ENCODE measurements around the gene DEFB132. TPM values are rescaled to one million over a fixed set of nuclear protein-coding genes. Genes with fewer than 3 reads are reported as not detected.
"Not testable (repeated sequence)": the region's sequence is repeated elsewhere in the genome, so short reads cannot be mapped to it uniquely, and the experiment has no call there.

Gene DEFB132
- total RNA-seq, 2 donors from 2014 or later: not detected

DNA sequence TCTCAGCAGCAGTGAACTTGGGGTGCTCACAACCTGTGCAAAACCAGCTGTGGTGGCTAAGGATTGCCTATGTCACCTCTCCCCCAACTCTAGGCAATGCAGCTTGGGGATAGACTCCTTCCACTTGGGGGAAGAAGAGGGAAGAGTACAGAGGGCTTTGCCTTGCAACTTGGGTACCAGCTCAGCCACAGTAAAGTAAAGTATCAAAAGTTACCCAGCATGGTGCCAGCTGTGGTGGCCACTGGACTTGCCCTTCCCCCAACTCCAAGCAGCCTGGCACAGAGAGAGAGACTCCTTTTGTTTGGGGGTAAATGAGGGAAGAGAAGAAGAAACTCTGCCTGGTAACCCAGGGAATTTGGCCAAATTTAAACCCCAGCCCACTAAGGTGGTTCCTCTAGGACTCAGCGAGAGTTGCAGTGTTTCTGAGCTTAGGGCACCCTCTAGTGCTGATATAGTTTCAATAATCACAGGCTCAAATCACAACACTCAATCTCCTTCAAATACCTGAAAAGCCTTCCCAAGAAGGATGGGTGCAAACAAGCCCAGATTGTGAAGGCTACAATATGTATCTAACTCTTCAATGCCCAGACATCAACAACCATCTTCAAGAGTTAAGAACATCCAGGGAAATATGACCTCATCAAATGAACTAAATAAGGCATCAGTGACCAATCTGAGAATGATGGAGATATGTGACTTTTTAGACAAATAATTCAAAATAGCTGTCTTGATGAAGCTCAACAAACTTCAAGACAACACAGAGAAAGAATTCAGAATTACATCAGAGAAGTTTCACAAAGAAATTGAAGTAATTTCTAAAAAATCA, 38.0 kb upstream of the DEFB132 start:
- TF ChIP-seq, protein P1, sequence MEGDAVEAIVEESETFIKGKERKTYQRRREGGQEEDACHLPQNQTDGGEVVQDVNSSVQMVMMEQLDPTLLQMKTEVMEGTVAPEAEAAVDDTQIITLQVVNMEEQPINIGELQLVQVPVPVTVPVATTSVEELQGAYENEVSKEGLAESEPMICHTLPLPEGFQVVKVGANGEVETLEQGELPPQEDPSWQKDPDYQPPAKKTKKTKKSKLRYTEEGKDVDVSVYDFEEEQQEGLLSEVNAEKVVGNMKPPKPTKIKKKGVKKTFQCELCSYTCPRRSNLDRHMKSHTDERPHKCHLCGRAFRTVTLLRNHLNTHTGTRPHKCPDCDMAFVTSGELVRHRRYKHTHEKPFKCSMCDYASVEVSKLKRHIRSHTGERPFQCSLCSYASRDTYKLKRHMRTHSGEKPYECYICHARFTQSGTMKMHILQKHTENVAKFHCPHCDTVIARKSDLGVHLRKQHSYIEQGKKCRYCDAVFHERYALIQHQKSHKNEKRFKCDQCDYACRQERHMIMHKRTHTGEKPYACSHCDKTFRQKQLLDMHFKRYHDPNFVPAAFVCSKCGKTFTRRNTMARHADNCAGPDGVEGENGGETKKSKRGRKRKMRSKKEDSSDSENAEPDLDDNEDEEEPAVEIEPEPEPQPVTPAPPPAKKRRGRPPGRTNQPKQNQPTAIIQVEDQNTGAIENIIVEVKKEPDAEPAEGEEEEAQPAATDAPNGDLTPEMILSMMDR (conservative IDR thresholded peaks at IDR 0.05): peak; percentile 83
- Histone ChIP-seq H3K4me3 (ENCODE audit: low read length) (no peak overlapping the region), H3K9me3 (ENCODE audit: control insufficient read depth, low read length) (no peaks in the 10 kb centered on the region), H3K9ac (ENCODE audit: extremely low read depth, low read length, poor library complexity, severe bottlenecking) (no peak overlapping the region), H3K27me3 (ENCODE audit: control insufficient read depth, insufficient read depth, low read length, poor library complexity, severe bottlenecking) (peaks cover 63% of the 10 kb centered on the region), H3K27ac (ENCODE audit: low read depth, low read length) (no peak overlapping the region), H3K4me1 (ENCODE audit: control insufficient read depth, insufficient read depth, low read length) (no peaks in the 10 kb centered on the region), H3K36me3 (ENCODE audit: control insufficient read depth, insufficient read depth, low read length) (no peaks in the 10 kb centered on the region)
- Mint-ChIP-seq H3K4me3 (no peak overlapping the region), H3K36me3 (ENCODE audit: low read depth) (no peaks in the 10 kb centered on the region), H3K4me1 (no peaks in the 10 kb centered on the region), H3K27me3 (ENCODE audit: insufficient read depth) (peaks cover 52% of the 10 kb centered on the region), H3K9me3 (no peaks in the 10 kb centered on the region), H3K27ac (no peak overlapping the region)
- peak; percentile 69 for DNase-seq
- WGBS, 2 experiments (ENCODE audit: insufficient coverage in 1 of 2, insufficient read length in 1 of 2): 0 to 3% methylated on average over 1 of the region's 1 CpG

DNA sequence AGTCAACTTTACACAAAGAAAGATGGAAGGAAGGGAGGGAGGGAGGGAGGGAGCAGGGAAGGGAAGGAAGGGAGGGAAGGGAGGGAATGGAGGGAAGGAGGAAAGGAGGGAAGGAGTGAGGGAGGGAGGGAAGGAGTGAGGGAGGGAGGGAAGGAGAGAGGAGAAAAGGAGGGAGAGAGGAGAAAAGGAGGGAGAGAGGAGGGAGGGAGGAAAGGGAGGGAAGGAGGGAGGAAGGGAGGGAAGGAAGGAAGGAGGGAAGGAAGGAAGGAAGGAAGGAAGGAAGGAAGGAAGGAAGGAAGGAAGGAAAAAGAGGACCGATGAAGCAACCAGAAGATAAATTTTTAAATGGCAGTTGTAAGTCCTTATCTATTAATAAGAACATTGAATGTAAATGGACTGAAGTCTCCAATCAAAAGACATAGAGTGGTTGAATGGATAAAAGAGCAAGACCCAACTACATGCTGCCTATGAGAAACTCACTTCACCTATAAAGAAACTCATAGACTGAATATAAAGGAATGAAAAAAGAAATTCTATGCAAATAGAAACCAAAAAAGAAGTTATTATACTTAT, 36.2 kb upstream of the DEFB132 start:
- Histone ChIP-seq H3K27me3 (ENCODE audit: control insufficient read depth, insufficient read depth, low read length, poor library complexity, severe bottlenecking) (peaks cover 51% of the 10 kb centered on the region), H3K9me3 (ENCODE audit: control insufficient read depth, low read length) (no peaks in the 10 kb centered on the region), H3K4me3 (ENCODE audit: low read length) (no peak overlapping the region), H3K36me3 (ENCODE audit: control insufficient read depth, insufficient read depth, low read length) (no peaks in the 10 kb centered on the region), H3K9ac (ENCODE audit: extremely low read depth, low read length, poor library complexity, severe bottlenecking) (no peak overlapping the region), H3K4me1 (ENCODE audit: control insufficient read depth, insufficient read depth, low read length) (no peaks in the 10 kb centered on the region), H3K27ac (ENCODE audit: low read depth, low read length) (no peak overlapping the region)
- 71% methylated on average over 1 of the region's 1 CpG; no CpG with 5 or more reads in 1 of the 2 experiments for WGBS, 2 experiments (ENCODE audit: insufficient coverage in 1 of 2, insufficient read length in 1 of 2)
- H3K27ac Mint-ChIP-seq: no peak overlapping the region
- no peaks in the 10 kb centered on the region for H3K4me1 Mint-ChIP-seq
- H3K9me3 Mint-ChIP-seq: no peaks in the 10 kb centered on the region
- TF ChIP-seq, protein P1 (conservative IDR thresholded peaks at IDR 0.05): no peak
- no peak for DNase-seq
- H3K36me3 Mint-ChIP-seq (ENCODE audit: low read depth): no peaks in the 10 kb centered on the region
- H3K4me3 Mint-ChIP-seq: no peak overlapping the region
- peaks cover 54% of the 10 kb centered on the region for H3K27me3 Mint-ChIP-seq (ENCODE audit: insufficient read depth)

DNA sequence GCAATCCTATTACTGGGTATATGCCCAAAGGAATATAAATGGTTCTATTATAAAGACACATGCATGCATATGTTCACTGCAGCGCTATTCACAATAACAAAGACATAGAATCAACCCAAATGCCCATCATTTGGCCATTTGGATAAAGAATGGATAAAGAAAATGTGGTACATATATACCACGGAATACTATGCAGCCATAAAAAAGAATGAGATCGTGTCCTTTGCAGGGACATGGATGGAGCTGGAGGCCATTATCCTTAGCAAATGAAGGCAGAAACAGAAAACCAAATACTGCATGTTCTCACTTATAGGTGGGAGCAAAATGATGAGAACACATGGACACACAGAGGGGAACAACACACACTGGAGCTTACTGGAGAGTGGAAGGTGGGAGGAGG, 31.6 kb upstream of the DEFB132 start:
- not testable (repeated sequence) for H3K4me1 Mint-ChIP-seq; DNase-seq; H3K9me3 ChIP-seq (ENCODE audit: control insufficient read depth, low read length); H3K9me3 Mint-ChIP-seq; H3K36me3 ChIP-seq (ENCODE audit: control insufficient read depth, insufficient read depth, low read length); H3K4me3 Mint-ChIP-seq; H3K9ac ChIP-seq (ENCODE audit: extremely low read depth, low read length, poor library complexity, severe bottlenecking); H3K4me3 ChIP-seq (ENCODE audit: low read length); H3K36me3 Mint-ChIP-seq (ENCODE audit: low read depth); H3K4me1 ChIP-seq (ENCODE audit: control insufficient read depth, insufficient read depth, low read length); H3K27ac ChIP-seq (ENCODE audit: low read depth, low read length); H3K27ac Mint-ChIP-seq
- peaks cover 33% of the 10 kb centered on the region for H3K27me3 ChIP-seq (ENCODE audit: control insufficient read depth, insufficient read depth, low read length, poor library complexity, severe bottlenecking)
- peaks cover 63% of the 10 kb centered on the region for H3K27me3 Mint-ChIP-seq (ENCODE audit: insufficient read depth)
- 89 to 100% methylated on average over 2 of the region's 3 CpGs for WGBS, 2 experiments (ENCODE audit: insufficient coverage in 1 of 2, insufficient read length in 1 of 2)
